Measurements from ENCODE around the gene ANP32E. TPM values are rescaled to one million over a fixed set of nuclear protein-coding genes. Genes with fewer than 3 reads are reported as not detected.

The ANP32E gene
- total RNA-seq: 100 to 1,000 TPM; 174 to 185 TPM

- no peaks in the 10 kb centered on the region for H3K27me3 Mint-ChIP-seq
- H3K9me3 Mint-ChIP-seq: no peaks in the 10 kb centered on the region
- peaks cover 15% of the 10 kb centered on the region for H3K36me3 Mint-ChIP-seq (ENCODE audit: low read depth)
- ChIA-PET CTCF (interaction anchor here (1.1 to 2.7 kb wide), 5 partner anchors 11 to 48 kb away, joined by 3 to 16 read pairs (median 3); no protein-coding TSS in a partner anchor), POLR2A (interaction anchor here (0.6 to 2.2 kb wide), 18 partner anchors 11 to 392 kb away, joined by 3 to 21 read pairs (median 4); a partner anchor contains a TSS)
- DNase-seq (peak; percentile 96), ATAC-seq (peak; percentile 87)
- no peak within 1 kb of the TSS for H3K4me3 Mint-ChIP-seq
- intact Hi-C loops (cut with micrococcal nuclease): no loop called here
- H3K4me1 Mint-ChIP-seq (ENCODE audit: low read depth): peaks cover 12% of the 10 kb centered on the region
- TF ChIP-seq CTCF (IDR thresholded peaks at IDR 0.05): no peak
- H3K27ac Mint-ChIP-seq: no peak within 1 kb of the TSS
These were observed at the start of gene ANP32E for GRCh38 chr1:150235852-150236613. TSS of gene ANP32E (minus strand) at chr1:150236112. CDS start at chr1:150235786, 326 bp downstream.

- ChIA-PET CTCF (interaction anchor here (1.8 kb wide), 1 partner anchor 28 kb away, joined by 11 read pairs; no protein-coding TSS in a partner anchor), POLR2A (interaction anchor here (0.6 kb wide), 1 partner anchor 14 kb away, joined by 3 read pairs; no protein-coding TSS in a partner anchor)
- Mint-ChIP-seq H3K4me3 (peak overlapping the region; percentile 80), H3K27ac (no peak overlapping the region), H3K4me1 (ENCODE audit: low read depth) (peaks cover 21% of the 10 kb centered on the region), H3K36me3 (ENCODE audit: low read depth) (peaks cover 2% of the 10 kb centered on the region), H3K27me3 (no peaks in the 10 kb centered on the region), H3K9me3 (peaks cover 2% of the 10 kb centered on the region)
- no peak for DNase-seq
- intact Hi-C loops (cut with micrococcal nuclease): no loop called here
- ATAC-seq: no peak
- TF ChIP-seq CTCF (IDR thresholded peaks at IDR 0.05): no peak
These were observed 47.3 kb upstream of the ANP32E start for GRCh38 chr1:150283260-150283659.

GRCh38 chr1:150282558-150282958 is 46.6 kb upstream of the ANP32E start:
- peak overlapping the region; percentile 30 for H3K27ac Mint-ChIP-seq
- POLR2A ChIA-PET: interaction anchor here (0.6 kb wide), 1 partner anchor 70 kb away, joined by 3 read pairs; no protein-coding TSS in a partner anchor

GRCh38 chr1:150281758-150282557 is 46.0 kb upstream of the ANP32E start, which contains the start of gene CIART:
TSS of gene CIART (plus strand) at chr1:150282554. CDS start at chr1:150283268, 714 bp downstream.
- POLR2A ChIA-PET: interaction anchor here (0.6 to 1.0 kb wide), 2 partner anchors 25 to 69 kb away, joined by 3 to 5 read pairs; no protein-coding TSS in a partner anchor
- no peak for TF ChIP-seq CTCF (IDR thresholded peaks at IDR 0.05)
- CTCF ChIA-PET: interaction anchor here (0.6 to 2.4 kb wide), 13 partner anchors 8 to 415 kb away, joined by 3 to 37 read pairs (median 4); partner anchors contain the start of genes C1orf54, CA14 and GOLPH3L
- Mint-ChIP-seq H3K27ac (peak within 1 kb of the TSS; percentile 89), H3K4me1 (ENCODE audit: low read depth) (peaks cover 21% of the 10 kb centered on the region), H3K27me3 (no peaks in the 10 kb centered on the region), H3K4me3 (peak within 1 kb of the TSS; percentile 80), H3K36me3 (ENCODE audit: low read depth) (peaks cover 2% of the 10 kb centered on the region), H3K9me3 (peaks cover 2% of the 10 kb centered on the region)
- ATAC-seq: peak; percentile 90
- peak; percentile 87 for DNase-seq
- intact Hi-C loops (cut with micrococcal nuclease): no loop called here

More at GRCh38 chr1:150282558-150282958, 46.6 kb upstream of the ANP32E start:
- Mint-ChIP-seq H3K27me3 (no peaks in the 10 kb centered on the region), H3K36me3 (ENCODE audit: low read depth) (peaks cover 2% of the 10 kb centered on the region), H3K9me3 (peaks cover 2% of the 10 kb centered on the region), H3K4me1 (ENCODE audit: low read depth) (peaks cover 21% of the 10 kb centered on the region), H3K4me3 (peak overlapping the region; percentile 80)
- no peak for TF ChIP-seq CTCF (IDR thresholded peaks at IDR 0.05)
- DNase-seq (no peak), ATAC-seq (no peak)
- intact Hi-C loops (cut with micrococcal nuclease): no loop called here
- CTCF ChIA-PET: interaction anchor here (0.6 to 1.8 kb wide), 3 partner anchors 27 to 40 kb away, joined by 3 to 11 read pairs (median 4); no protein-coding TSS in a partner anchor
